Neural progenitor cell (in vitro differentiated cells): ENCODE results near the gene IFT25. TPM values are rescaled to one million over a fixed set of nuclear protein-coding genes. Genes with fewer than 3 reads are reported as not detected.

Experiments
- DNase-seq: peaks from one replicate; pipeline ENCODE4 v3.0.0-alpha.2; 2016; ENCODE audit warnings: low spot score
- H2AFZ ChIP-seq: fragments of 200-600 bp; sonication (generic); replicated peaks from 2 replicates; pipeline ENCODE4 v1.6.1; 2016; ENCODE audit warnings: antibody characterized with exemption
- H3F3A ChIP-seq: fragments of 200-600 bp; sonication (generic); 2 replicates; pipeline ENCODE4 v1.6.1; 2016; ENCODE audit warnings: antibody characterized with exemption, low read depth
- H3K27ac ChIP-seq: fragments of 200-600 bp; sonication (generic); 2 replicates; pipeline ENCODE4 v1.5.1; 2016; ENCODE audit warnings: mild to moderate bottlenecking
- H3K27me3 ChIP-seq: fragments of 200-600 bp; sonication (generic); 2 replicates; pipeline ENCODE4 v1.6.1; 2016; ENCODE audit warnings: mild to moderate bottlenecking, moderate library complexity
- H3K36me3 ChIP-seq: fragments of 200-600 bp; sonication (generic); 2 replicates; pipeline ENCODE4 v1.5.1; 2016
- H3K4me1 ChIP-seq: fragments of 200-600 bp; sonication (generic); 2 replicates; pipeline ENCODE4 v1.6.1; 2016; ENCODE audit warnings: mixed run types
- H3K4me2 ChIP-seq: fragments of 200-600 bp; sonication (generic); 2 replicates; pipeline ENCODE4 v1.6.1; 2016
- H3K4me3 ChIP-seq: fragments of 200-600 bp; sonication (generic); 2 replicates; pipeline ENCODE4 v1.5.1; 2016
- H3K79me2 ChIP-seq: fragments of 200-600 bp; sonication (generic); 2 replicates; pipeline ENCODE4 v1.6.1; 2016; ENCODE audit warnings: low read depth
- H3K9ac ChIP-seq: fragments of 200-600 bp; sonication (generic); 2 replicates; pipeline ENCODE4 v1.6.1; 2016
- H3K9me3 ChIP-seq: fragments of 200-600 bp; sonication (generic); 2 replicates; pipeline ENCODE4 v1.5.1; 2016; ENCODE audit warnings: low read depth
- H4K20me1 ChIP-seq: fragments of 200-600 bp; sonication (generic); 2 replicates; pipeline ENCODE4 v1.6.1; 2016; ENCODE audit warnings: low read depth
- H3K27ac Mint-ChIP-seq: 3 replicates; pipeline ENCODE4 v1.8.0; 2021; ENCODE audit warnings: mixed read lengths
- H3K27me3 Mint-ChIP-seq: 2 replicates; pipeline ENCODE4 v1.8.0; 2022; ENCODE audit warnings: low read depth, mild to moderate bottlenecking, inconsistent platforms, moderate library complexity, mixed read lengths; ENCODE audit not compliant: insufficient read depth
- H3K36me3 Mint-ChIP-seq: 3 replicates; pipeline ENCODE4 v1.8.0; 2021; ENCODE audit warnings: mixed read lengths
- H3K4me1 Mint-ChIP-seq: 3 replicates; pipeline ENCODE4 v1.8.0; 2021; ENCODE audit warnings: mixed read lengths
- H3K4me3 Mint-ChIP-seq: 3 replicates; pipeline ENCODE4 v1.8.0; 2021; ENCODE audit warnings: mild to moderate bottlenecking, moderate library complexity, mixed read lengths
- H3K9me3 Mint-ChIP-seq: 3 replicates; pipeline ENCODE4 v1.8.0; 2020; ENCODE audit warnings: mixed read lengths
- EZH2 ChIP-seq: fragments of 200-600 bp; sonication (generic); IDR thresholded peaks from 2 replicates; pipeline ENCODE4 v1.6.1; 2017; ENCODE audit warnings: antibody characterized with exemption, mild to moderate bottlenecking, moderate library complexity
- EZH2phosphoT487 ChIP-seq: fragments of 200-600 bp; sonication (generic); IDR thresholded peaks from 2 replicates; pipeline ENCODE4 v1.6.1; 2017; ENCODE audit warnings: antibody characterized with exemption
- total RNA-seq: library from RNA; depleted of rRNA; stranded (reverse); fragments of >200 nt; gene quantifications from 2 replicates; pipeline ENCODE4 v1.2.3, GENCODE V29; 2015; ENCODE audit warnings: low replicate concordance
- TF ChIP-seq, protein P1 (sequence below): fragments of 200-600 bp; sonication (generic); IDR thresholded peaks from 2 replicates; pipeline ENCODE4 v1.5.1; 2017; ENCODE audit warnings: antibody characterized with exemption, mild to moderate bottlenecking

Gene IFT25
- total RNA-seq, 1 donor from 2014 or later: 54.0 TPM

DNA sequence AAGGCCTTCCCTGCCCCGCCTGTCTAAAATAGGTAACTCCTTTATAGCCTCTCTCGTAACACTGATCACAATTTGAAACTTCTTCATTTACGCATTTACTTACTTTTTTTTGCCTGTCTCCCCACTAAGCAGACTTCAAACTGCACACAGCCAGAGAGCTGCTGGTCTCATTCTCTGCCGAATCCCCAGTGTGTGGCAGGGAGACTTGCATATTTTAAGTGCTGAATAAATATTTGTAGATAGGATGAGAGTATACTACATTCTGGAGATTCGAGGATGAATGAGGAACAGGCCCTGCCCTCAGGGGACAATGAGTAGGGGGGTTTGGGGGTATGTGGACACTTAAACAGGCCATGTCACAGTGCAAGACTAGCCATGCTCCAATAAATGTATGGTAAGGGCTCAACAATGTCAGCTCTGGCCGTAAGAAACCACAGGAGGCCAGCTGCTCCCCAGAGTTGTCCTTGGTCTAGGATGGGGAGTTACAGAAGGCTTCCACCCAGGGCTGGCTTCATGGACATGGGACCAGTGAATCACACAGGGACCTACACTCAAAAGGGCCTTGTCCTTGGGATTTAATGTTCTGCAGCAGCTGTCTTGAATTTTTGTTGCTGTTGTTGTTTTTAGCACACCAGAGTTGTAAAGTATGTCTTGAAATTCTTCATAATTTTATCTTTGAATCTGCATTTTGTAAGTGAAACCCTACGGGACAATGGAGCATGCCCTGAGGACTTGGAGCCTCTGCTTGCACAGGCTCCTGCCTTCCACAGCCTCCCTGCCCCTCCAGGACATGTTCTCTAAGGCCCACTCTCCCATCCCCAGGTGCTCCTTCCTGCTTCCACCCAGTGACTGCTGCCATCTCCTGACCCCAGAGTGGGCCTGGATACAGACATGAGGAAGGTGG, 43.0 kb downstream of the IFT25 start:
- no peak overlapping the region for H3K9ac ChIP-seq
- no peak overlapping the region for H3K27ac ChIP-seq
- no peak overlapping the region for H3K4me2 ChIP-seq
- H3K36me3 Mint-ChIP-seq: no peaks in the 10 kb centered on the region
- no peaks in the 10 kb centered on the region for H3K9me3 Mint-ChIP-seq
- H3K27me3 ChIP-seq: no peaks in the 10 kb centered on the region
- TF ChIP-seq EZH2phosphoT487 (no peak), EZH2 (no peak)
- TF ChIP-seq, protein P1, sequence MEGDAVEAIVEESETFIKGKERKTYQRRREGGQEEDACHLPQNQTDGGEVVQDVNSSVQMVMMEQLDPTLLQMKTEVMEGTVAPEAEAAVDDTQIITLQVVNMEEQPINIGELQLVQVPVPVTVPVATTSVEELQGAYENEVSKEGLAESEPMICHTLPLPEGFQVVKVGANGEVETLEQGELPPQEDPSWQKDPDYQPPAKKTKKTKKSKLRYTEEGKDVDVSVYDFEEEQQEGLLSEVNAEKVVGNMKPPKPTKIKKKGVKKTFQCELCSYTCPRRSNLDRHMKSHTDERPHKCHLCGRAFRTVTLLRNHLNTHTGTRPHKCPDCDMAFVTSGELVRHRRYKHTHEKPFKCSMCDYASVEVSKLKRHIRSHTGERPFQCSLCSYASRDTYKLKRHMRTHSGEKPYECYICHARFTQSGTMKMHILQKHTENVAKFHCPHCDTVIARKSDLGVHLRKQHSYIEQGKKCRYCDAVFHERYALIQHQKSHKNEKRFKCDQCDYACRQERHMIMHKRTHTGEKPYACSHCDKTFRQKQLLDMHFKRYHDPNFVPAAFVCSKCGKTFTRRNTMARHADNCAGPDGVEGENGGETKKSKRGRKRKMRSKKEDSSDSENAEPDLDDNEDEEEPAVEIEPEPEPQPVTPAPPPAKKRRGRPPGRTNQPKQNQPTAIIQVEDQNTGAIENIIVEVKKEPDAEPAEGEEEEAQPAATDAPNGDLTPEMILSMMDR: no peak
- H3K27me3 Mint-ChIP-seq: no peaks in the 10 kb centered on the region
- DNase-seq: no peak
- H3K79me2 ChIP-seq: no peaks in the 10 kb centered on the region
- H3K27ac Mint-ChIP-seq: peak overlapping the region; percentile 26
- no peak overlapping the region for H3K4me3 ChIP-seq
- no peaks in the 10 kb centered on the region for H3K4me1 ChIP-seq
- no peaks in the 10 kb centered on the region for H3K36me3 ChIP-seq
- no peaks in the 10 kb centered on the region for H4K20me1 ChIP-seq
- H3K4me1 Mint-ChIP-seq: peaks cover 17% of the 10 kb centered on the region
- H3K9me3 ChIP-seq: no peaks in the 10 kb centered on the region
- no peaks in the 10 kb centered on the region for H3F3A ChIP-seq
- no peak overlapping the region for H3K4me3 Mint-ChIP-seq
- no peak overlapping the region for H2AFZ ChIP-seq

- Histone ChIP-seq H3K4me1 (no peaks in the 10 kb centered on the region), H3K9me3 (no peaks in the 10 kb centered on the region), H3F3A (no peaks in the 10 kb centered on the region), H2AFZ (no peak overlapping the region), H3K4me2 (no peak overlapping the region), H3K9ac (no peak overlapping the region), H3K79me2 (no peaks in the 10 kb centered on the region), H4K20me1 (no peaks in the 10 kb centered on the region), H3K27ac (no peak overlapping the region), H3K4me3 (no peak overlapping the region), H3K36me3 (no peaks in the 10 kb centered on the region), H3K27me3 (no peaks in the 10 kb centered on the region)
- H3K9me3 Mint-ChIP-seq: no peaks in the 10 kb centered on the region
- H3K4me3 Mint-ChIP-seq: no peak overlapping the region
- H3K27ac Mint-ChIP-seq: no peak overlapping the region
- H3K36me3 Mint-ChIP-seq: no peaks in the 10 kb centered on the region
- no peaks in the 10 kb centered on the region for H3K27me3 Mint-ChIP-seq
- peaks cover 17% of the 10 kb centered on the region for H3K4me1 Mint-ChIP-seq
- TF ChIP-seq EZH2phosphoT487 (no peak), EZH2 (no peak)
- TF ChIP-seq, protein P1: no peak
- DNase-seq: no peak
Observed at GRCh38 chr1:53899708-53900107, 45.8 kb downstream of the IFT25 start.

DNA sequence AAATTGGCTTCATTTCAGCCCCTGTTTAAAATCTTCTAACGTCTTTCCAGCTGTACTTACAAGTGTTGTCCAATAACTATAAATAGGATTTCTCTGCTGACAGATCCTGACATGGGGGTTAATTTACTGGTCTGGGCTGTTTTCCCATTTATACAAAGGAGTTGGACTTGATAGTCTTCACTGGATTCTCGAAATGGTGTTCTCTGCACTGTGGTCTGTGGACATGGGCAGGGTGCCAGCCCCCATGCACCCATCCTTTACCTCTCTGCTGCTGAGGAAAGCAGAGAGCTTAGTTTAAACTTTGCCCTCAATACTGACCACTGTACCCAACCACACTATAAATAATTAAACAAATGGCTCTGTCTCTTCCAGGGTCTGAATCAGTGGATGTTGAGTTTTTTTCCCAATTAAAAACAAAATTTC, 46.3 kb downstream of the IFT25 start:
- Mint-ChIP-seq H3K9me3 (no peaks in the 10 kb centered on the region), H3K27me3 (no peaks in the 10 kb centered on the region), H3K36me3 (no peaks in the 10 kb centered on the region), H3K4me3 (no peak overlapping the region), H3K4me1 (peaks cover 17% of the 10 kb centered on the region), H3K27ac (no peak overlapping the region)
- no peaks in the 10 kb centered on the region for H3K79me2 ChIP-seq
- no peaks in the 10 kb centered on the region for H3F3A ChIP-seq
- H4K20me1 ChIP-seq: no peaks in the 10 kb centered on the region
- H3K36me3 ChIP-seq: no peaks in the 10 kb centered on the region
- TF ChIP-seq EZH2 (no peak), EZH2phosphoT487 (no peak)
- TF ChIP-seq, protein P1: no peak
- no peak overlapping the region for H3K27ac ChIP-seq
- H3K4me2 ChIP-seq: no peak overlapping the region
- no peaks in the 10 kb centered on the region for H3K27me3 ChIP-seq
- no peaks in the 10 kb centered on the region for H3K4me1 ChIP-seq
- no peak for DNase-seq
- H3K4me3 ChIP-seq: no peak overlapping the region
- H3K9ac ChIP-seq: no peak overlapping the region
- H2AFZ ChIP-seq: no peak overlapping the region
- H3K9me3 ChIP-seq: no peaks in the 10 kb centered on the region
